Spleen (tissue), 11 donors: ENCODE data around the gene TRERF1. TPM values are rescaled to one million over a fixed set of nuclear protein-coding genes. Genes with fewer than 3 reads are reported as not detected.

ENCODE experiments used
- DNase-seq: peaks from one replicate; pipeline ENCODE4 v3.0.0-alpha.2; 2020
- H3K27ac ChIP-seq, 8 donors: fragments of 200-600 bp; sonication (generic) in 7 of 8; 1 replicate in 4 of 8; 2 replicates in 4 of 8; pipeline versions ENCODE4 v1.5.0 to v1.8.0; 2016 to 2021; ENCODE audit warnings: inconsistent platforms in 4 of 8, mild to moderate bottlenecking in 4 of 8, moderate library complexity in 1 of 8
- H3K27me3 ChIP-seq, 7 donors: fragments of 200-600 bp; sonication (generic) in 6 of 7; replicated peaks in 1 of 7; 1 replicate in 4 of 7; 2 replicates in 3 of 7; pipeline versions ENCODE4 v1.5.0 to v1.8.0; 2016 to 2021; ENCODE audit warnings: inconsistent platforms in 3 of 7, mild to moderate bottlenecking in 1 of 7
- H3K36me3 ChIP-seq, 6 donors: fragments of 200-600 bp; sonication (generic) in 5 of 6; 1 replicate in 4 of 6; 2 replicates in 2 of 6; pipeline versions ENCODE4 v1.5.0 to v1.8.0; 2016 to 2021; ENCODE audit warnings: inconsistent platforms in 2 of 6
- H3K4me1 ChIP-seq, 6 donors: fragments of 200-600 bp; sonication (generic) in 5 of 6; 1 replicate in 3 of 6; 2 replicates in 3 of 6; pipeline versions ENCODE4 v1.5.0 to v1.8.0; 2016 to 2021; ENCODE audit warnings: inconsistent platforms in 3 of 6
- H3K4me3 ChIP-seq, 8 donors: fragments of 200-600 bp; sonication (generic) in 7 of 8; 1 replicate in 4 of 8; 2 replicates in 4 of 8; pipeline versions ENCODE4 v1.5.0 to v1.8.0; 2016 to 2021; ENCODE audit warnings: inconsistent platforms in 4 of 8, mild to moderate bottlenecking in 4 of 8, moderate library complexity in 2 of 8
- H3K9me3 ChIP-seq, 8 donors: fragments of 200-600 bp; sonication (generic) in 7 of 8; 1 replicate in 4 of 8; 2 replicates in 4 of 8; pipeline versions ENCODE4 v1.5.0 to v1.8.0; 2016 to 2021; ENCODE audit warnings: inconsistent platforms in 4 of 8
- POLR2A ChIP-seq, 3 donors: fragments of 450-650 bp; IDR thresholded peaks; one replicate each; pipeline ENCODE4 v1.5.1; 2017; ENCODE audit warnings: antibody characterized with exemption in 3 of 3, mild to moderate bottlenecking in 1 of 3
- POLR2AphosphoS5 ChIP-seq, 3 donors: sonication (generic); formaldehyde crosslinking; IDR thresholded peaks; one replicate each; pipeline ENCODE4 v1.5.1; 2017; ENCODE audit warnings: antibody characterized with exemption in 3 of 3
- WGBS, 5 donors: extraction: QIAGEN DNeasy Blood & Tissue Kit in 3 of 5; methylation state at CpG; one replicate each; pipeline versions ENCODE4 v1.1.5 to v1.1.7; 2013 to 2018; 5-methylcytosine and 5-hydroxymethylcytosine counted together
- intact Hi-C: fragments of 100-400 bp; cut with DNase I; formaldehyde crosslinking; loops from one replicate; pipeline ENCODE4 v1.15.0; 2023; ENCODE audit warnings: low total_unique reads
- polyA plus RNA-seq, 3 donors: library from polyadenylated mRNA; stranded (reverse); fragments of 200-250 nt; gene quantifications; one replicate each; pipeline ENCODE4 v1.2.1, GENCODE V29; 2013
- total RNA-seq, 7 donors: library from RNA; depleted of rRNA in 3 of 7; stranded (reverse); fragments of >200 nt in 3 of 7; fragmentation: NEBNext Ultra II Directional in 4 of 7; extraction: Animal tissue kit (Norgen Biotek cat#: 25700) in 4 of 7; gene quantifications; one replicate each; pipeline versions ENCODE4 v1.1.0 to v1.2.1, GENCODE V29; 2016 to 2021
- TF ChIP-seq, protein P1 (sequence below), 11 experiments: fragments of 200-600 bp in 7 of 11; fragments of 450-650 bp in 4 of 11; sonication (generic) in 4 of 11; IDR thresholded peaks in 8 of 11; conservative IDR thresholded peaks in 3 of 11; 1 replicate in 7 of 11; 2 replicates in 4 of 11; pipeline versions ENCODE4 v1.4.0 to v1.8.0; 2016 to 2021; ENCODE audit warnings: antibody characterized with exemption in 11 of 11, inconsistent platforms in 4 of 11, mild to moderate bottlenecking in 1 of 11
- donor health status: healthy with polysubstance abuse.
- donor health status: DM: no; HTN: no; CAD: no; lungs with moderate emphysema.
- donor health status: DM: no; HTN: no; CAD: no.
- donor health status: Bipolar disorder and iron deficiency.
- donor health status: healthy.
- donor health status: DM: no; HTN: no; CAD: no.
- donor health status: DM: yes; HTN: yes; CAD: no.

Gene TRERF1
- total and polyA plus RNA-seq, 10 donors = 1.5 to 16.9 (median 12.4) TPM

DNA sequence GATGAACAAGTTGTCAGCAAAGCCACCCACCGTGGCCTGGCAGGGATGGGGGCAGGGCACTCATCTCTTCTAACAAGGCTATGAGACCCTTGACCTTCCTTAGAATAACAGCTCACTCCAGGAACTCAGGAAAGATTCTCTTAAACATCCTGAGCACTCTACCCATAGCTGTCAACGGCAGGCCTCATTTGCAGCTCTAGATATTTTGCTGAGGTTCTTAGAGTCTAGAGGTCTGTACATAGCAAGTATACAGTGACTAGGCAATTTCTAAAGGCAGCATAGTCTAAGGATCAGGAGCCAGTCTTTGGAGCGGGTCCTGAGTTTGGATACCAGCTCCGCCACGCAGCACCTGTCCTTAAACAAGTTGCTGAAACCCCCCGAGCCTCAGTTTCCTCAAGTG lies 11.7 kb downstream of the TRERF1 start:
- TF ChIP-seq, protein P1, sequence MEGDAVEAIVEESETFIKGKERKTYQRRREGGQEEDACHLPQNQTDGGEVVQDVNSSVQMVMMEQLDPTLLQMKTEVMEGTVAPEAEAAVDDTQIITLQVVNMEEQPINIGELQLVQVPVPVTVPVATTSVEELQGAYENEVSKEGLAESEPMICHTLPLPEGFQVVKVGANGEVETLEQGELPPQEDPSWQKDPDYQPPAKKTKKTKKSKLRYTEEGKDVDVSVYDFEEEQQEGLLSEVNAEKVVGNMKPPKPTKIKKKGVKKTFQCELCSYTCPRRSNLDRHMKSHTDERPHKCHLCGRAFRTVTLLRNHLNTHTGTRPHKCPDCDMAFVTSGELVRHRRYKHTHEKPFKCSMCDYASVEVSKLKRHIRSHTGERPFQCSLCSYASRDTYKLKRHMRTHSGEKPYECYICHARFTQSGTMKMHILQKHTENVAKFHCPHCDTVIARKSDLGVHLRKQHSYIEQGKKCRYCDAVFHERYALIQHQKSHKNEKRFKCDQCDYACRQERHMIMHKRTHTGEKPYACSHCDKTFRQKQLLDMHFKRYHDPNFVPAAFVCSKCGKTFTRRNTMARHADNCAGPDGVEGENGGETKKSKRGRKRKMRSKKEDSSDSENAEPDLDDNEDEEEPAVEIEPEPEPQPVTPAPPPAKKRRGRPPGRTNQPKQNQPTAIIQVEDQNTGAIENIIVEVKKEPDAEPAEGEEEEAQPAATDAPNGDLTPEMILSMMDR (IDR thresholded peaks at IDR 0.05 in 8 of 11, conservative IDR thresholded peaks at IDR 0.05 in 3 of 11) = no peak
- TF ChIP-seq POLR2AphosphoS5 (IDR thresholded peaks at IDR 0.05) = no peak
- no peak for TF ChIP-seq POLR2A (IDR thresholded peaks at IDR 0.05)
- peaks cover 12 to 73% (median 36%) of the 10 kb centered on the region in 6 donors for H3K4me1 ChIP-seq
- H3K36me3 ChIP-seq = no peaks in the 10 kb centered on the region
- no peak overlapping the region for H3K4me3 ChIP-seq
- H3K9me3 ChIP-seq = peaks cover 0 to 3% (median 0%) of the 10 kb centered on the region in 8 donors
- no peaks in the 10 kb centered on the region for H3K27me3 ChIP-seq
- WGBS, 5 donors = 67 to 83% (median 72%) methylated on average over 6 of the region's 6 CpGs
- peak overlapping the region in 6 of 8 donors; percentile 51 to 74 (median 68) for H3K27ac ChIP-seq
- DNase-seq = no peak
- intact Hi-C loops = no loop called here

GRCh38 chr6:42436825-42437224 lies 14.9 kb downstream of the TRERF1 start:
- H3K27ac ChIP-seq = no peak overlapping the region
- no peaks in the 10 kb centered on the region for H3K27me3 ChIP-seq
- no peak overlapping the region for H3K4me3 ChIP-seq
- DNase-seq = no peak
- intact Hi-C loops = no loop called here
- WGBS, 5 donors = 78 to 92% (median 85%) methylated on average over 2 of the region's 2 CpGs
- peaks cover 0 to 20% (median 17%) of the 10 kb centered on the region in 8 donors for H3K9me3 ChIP-seq
- H3K36me3 ChIP-seq = peaks cover 0 to 16% (median 0%) of the 10 kb centered on the region in 6 donors
- TF ChIP-seq POLR2A (IDR thresholded peaks at IDR 0.05) = no peak
- TF ChIP-seq, protein P1 (IDR thresholded peaks at IDR 0.05 in 8 of 11, conservative IDR thresholded peaks at IDR 0.05 in 3 of 11) = no peak
- TF ChIP-seq POLR2AphosphoS5 (IDR thresholded peaks at IDR 0.05) = no peak
- H3K4me1 ChIP-seq = peaks cover 6 to 42% (median 21%) of the 10 kb centered on the region in 6 donors

DNA sequence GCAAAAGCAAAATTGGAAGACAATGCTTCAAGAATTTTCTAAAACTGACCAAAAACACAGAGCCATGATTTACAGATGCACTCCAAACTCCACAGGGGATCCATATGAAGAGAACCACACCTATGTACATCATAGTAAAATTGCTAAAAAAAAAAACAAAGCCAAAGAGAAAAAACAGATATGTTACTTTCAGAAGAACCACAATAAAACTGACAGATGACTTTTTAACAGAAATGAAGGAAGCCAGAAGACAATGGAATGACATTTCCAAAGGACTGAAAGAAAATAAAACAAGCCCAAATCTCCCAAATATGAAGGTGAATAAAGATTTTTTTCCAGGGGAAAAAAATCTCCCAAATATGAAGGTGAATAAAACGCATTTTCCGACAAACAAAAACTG lies 17.5 kb downstream of the TRERF1 start:
- DNase-seq = no peak
- Histone ChIP-seq H3K27me3 (no peaks in the 10 kb centered on the region), H3K36me3 (peaks cover 0 to 16% (median 0%) of the 10 kb centered on the region in 6 donors), H3K27ac (no peak overlapping the region), H3K9me3 (peaks cover 0 to 20% (median 17%) of the 10 kb centered on the region in 8 donors), H3K4me1 (peaks cover 1 to 38% (median 11%) of the 10 kb centered on the region in 6 donors), H3K4me3 (no peak overlapping the region)
- TF ChIP-seq, protein P1 (IDR thresholded peaks at IDR 0.05 in 8 of 11, conservative IDR thresholded peaks at IDR 0.05 in 3 of 11) = no peak
- TF ChIP-seq POLR2AphosphoS5 (IDR thresholded peaks at IDR 0.05) (no peak), POLR2A (IDR thresholded peaks at IDR 0.05) (no peak)
- 95 to 98% (median 98%) methylated on average over 2 of the region's 2 CpGs for WGBS, 5 donors
- intact Hi-C loops = no loop called here

DNA sequence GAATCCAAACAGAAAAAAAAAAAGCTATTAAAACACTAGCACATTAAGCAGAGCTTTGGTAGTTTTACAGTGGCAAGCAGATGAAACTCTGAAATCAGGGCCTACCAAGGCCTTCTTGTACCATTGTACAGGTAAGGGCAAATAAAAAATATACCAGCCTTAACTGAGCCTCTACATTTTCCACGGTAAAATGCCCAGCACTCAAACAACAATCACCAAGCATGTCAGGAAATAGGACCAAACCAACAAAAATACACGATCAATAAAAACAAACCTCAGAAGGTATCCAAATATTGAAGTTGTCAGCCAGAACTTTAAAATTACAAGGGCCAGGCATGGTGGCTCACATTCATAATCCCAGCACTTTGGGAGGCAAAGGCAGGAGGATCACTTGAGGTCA lies 18.3 kb downstream of the TRERF1 start:
- no peak for DNase-seq
- peaks cover 0 to 20% (median 17%) of the 10 kb centered on the region in 8 donors for H3K9me3 ChIP-seq
- no peaks in the 10 kb centered on the region for H3K27me3 ChIP-seq
- WGBS, 5 donors = 95 to 99% (median 98%) methylated on average over 2 of the region's 2 CpGs
- H3K27ac ChIP-seq = no peak overlapping the region
- intact Hi-C loops = no loop called here
- H3K4me3 ChIP-seq = no peak overlapping the region
- H3K4me1 ChIP-seq = peaks cover 10 to 38% (median 15%) of the 10 kb centered on the region in 6 donors
- no peak for TF ChIP-seq POLR2A (IDR thresholded peaks at IDR 0.05)
- TF ChIP-seq, protein P1 (IDR thresholded peaks at IDR 0.05 in 8 of 11, conservative IDR thresholded peaks at IDR 0.05 in 3 of 11) = no peak
- TF ChIP-seq POLR2AphosphoS5 (IDR thresholded peaks at IDR 0.05) = no peak
- H3K36me3 ChIP-seq = peaks cover 0 to 16% (median 0%) of the 10 kb centered on the region in 6 donors
